Left lung (tissue), 10 donors: ENCODE results near the gene SPATA18. TPM values are rescaled to one million over a fixed set of nuclear protein-coding genes. Genes with fewer than 3 reads are reported as not detected.
"Not testable (repeated sequence)": the region's sequence is repeated elsewhere in the genome, so short reads cannot be mapped to it uniquely, and the experiment has no call there.

Experiments
- ATAC-seq: fragments of 200-7000 bp; cut with Tn5 transposase; one replicate; pipeline ENCODE4 v1.9.1; 2020; ENCODE audit warnings: moderate library complexity
- DNase-seq, 4 donors: peaks; one replicate each; pipeline ENCODE4 v3.0.0-alpha.2; 2013 to 2020
- H3K27ac ChIP-seq, 2 donors: fragments of 200-600 bp; sonication (generic) in 1 of 2; one replicate each; pipeline versions ENCODE4 v1.5.0 to v1.8.0; 2020 to 2021
- H3K27me3 ChIP-seq, 2 donors: fragments of 200-600 bp; sonication (generic) in 1 of 2; one replicate each; pipeline versions ENCODE4 v1.5.0 to v1.8.0; 2020 to 2021
- H3K36me3 ChIP-seq, 2 donors: fragments of 200-600 bp; sonication (generic) in 1 of 2; one replicate each; pipeline versions ENCODE4 v1.5.0 to v1.8.0; 2020 to 2021
- H3K4me1 ChIP-seq, 2 donors: fragments of 200-600 bp; one replicate each; pipeline ENCODE4 v1.8.0; 2021
- H3K4me3 ChIP-seq, 2 donors: fragments of 200-600 bp; sonication (generic) in 1 of 2; one replicate each; pipeline versions ENCODE4 v1.5.0 to v1.8.0; 2020 to 2021; ENCODE audit warnings: mild to moderate bottlenecking in 1 of 2
- H3K9me3 ChIP-seq, 2 donors: fragments of 200-600 bp; sonication (generic) in 1 of 2; one replicate each; pipeline versions ENCODE4 v1.5.0 to v1.8.0; 2020 to 2021
- CTCF ChIP-seq, 2 donors: fragments of 200-600 bp; sonication (generic) in 1 of 2; IDR thresholded peaks; one replicate each; pipeline versions ENCODE4 v1.5.0 to v1.8.0; 2021; ENCODE audit warnings: antibody characterized with exemption in 2 of 2
- intact Hi-C, 2 donors: fragments of 100-400 bp; cut with DNase I; formaldehyde crosslinking; loops; one replicate each; pipeline versions ENCODE4 v1.11.2 to v1.14.2; 2022
- polyA plus RNA-seq, 6 donors: library from polyadenylated mRNA; unstranded; fragments of 120-200 nt; gene quantifications; one replicate each; pipeline ENCODE4 v1.2.1, GENCODE V29; 2013; ENCODE audit not compliant: insufficient read length in 6 of 6
- total RNA-seq, 2 donors: library from RNA; stranded (reverse); fragmentation: NEBNext Ultra II Directional; extraction: Animal tissue kit (Norgen Biotek cat#: 25700); gene quantifications; one replicate each; pipeline ENCODE4 v1.2.1, GENCODE V29; 2021
- donor health status: DM: no; HTN: yes; CAD: no.
- donor health status: DM: no; HTN: no; CAD: no.

Gene SPATA18
- total and polyA plus RNA-seq, 8 donors: 1.6 to 23.7 (median 9.3) TPM

- H3K4me3 ChIP-seq: no peak overlapping the region
- no peak for TF ChIP-seq CTCF (IDR thresholded peaks at IDR 0.05)
- no peaks in the 10 kb centered on the region for H3K9me3 ChIP-seq
- H3K36me3 ChIP-seq: no peaks in the 10 kb centered on the region
- intact Hi-C loops: no loop called here
- ATAC-seq (no peak), DNase-seq (no peak)
- H3K27ac ChIP-seq: no peak overlapping the region
- no peaks in the 10 kb centered on the region for H3K4me1 ChIP-seq
- no peaks in the 10 kb centered on the region for H3K27me3 ChIP-seq
Observed at GRCh38 chr4:52116641-52117040, 65.5 kb downstream of the SPATA18 start.

GRCh38 chr4:52126226-52126625 is 75.1 kb downstream of the SPATA18 start:
- DNase-seq (no peak), ATAC-seq (no peak)
- Histone ChIP-seq H3K27me3 (no peaks in the 10 kb centered on the region), H3K9me3 (peaks cover 0 to 11% of the 10 kb centered on the region in 2 donors), H3K27ac (no peak overlapping the region), H3K36me3 (no peaks in the 10 kb centered on the region), H3K4me1 (no peaks in the 10 kb centered on the region), H3K4me3 (no peak overlapping the region)
- TF ChIP-seq CTCF (IDR thresholded peaks at IDR 0.05): no peak
- intact Hi-C loops: no loop called here

- H3K27ac ChIP-seq: no peak overlapping the region
Observed at GRCh38 chr4:52126966-52127365, 75.9 kb downstream of the SPATA18 start.

GRCh38 chr4:52135171-52135570 is 84.1 kb downstream of the SPATA18 start:
- no peak for ATAC-seq
- no peak for TF ChIP-seq CTCF (IDR thresholded peaks at IDR 0.05)

More at GRCh38 chr4:52126966-52127365, 75.9 kb downstream of the SPATA18 start:
- H3K4me1 ChIP-seq: no peaks in the 10 kb centered on the region
- DNase-seq (no peak), ATAC-seq (no peak)
- no peak for TF ChIP-seq CTCF (IDR thresholded peaks at IDR 0.05)
- no peak overlapping the region for H3K4me3 ChIP-seq
- no peaks in the 10 kb centered on the region for H3K36me3 ChIP-seq
- intact Hi-C loops: no loop called here
- peaks cover 0 to 9% of the 10 kb centered on the region in 2 donors for H3K9me3 ChIP-seq
- H3K27me3 ChIP-seq: no peaks in the 10 kb centered on the region

GRCh38 chr4:52137152-52137551 is 86.0 kb downstream of the SPATA18 start:
- H3K36me3 ChIP-seq, H3K9me3 ChIP-seq, intact Hi-C loops, DNase-seq, H3K4me1 ChIP-seq, ATAC-seq, H3K27me3 ChIP-seq, H3K4me3 ChIP-seq, H3K27ac ChIP-seq: not testable (repeated sequence)

More at GRCh38 chr4:52135171-52135570, 84.1 kb downstream of the SPATA18 start:
- no peaks in the 10 kb centered on the region for H3K4me1 ChIP-seq
- no peak overlapping the region for H3K27ac ChIP-seq
- no peak overlapping the region for H3K4me3 ChIP-seq
- intact Hi-C loops: no loop called here
- H3K9me3 ChIP-seq: no peaks in the 10 kb centered on the region
- H3K36me3 ChIP-seq: no peaks in the 10 kb centered on the region
- H3K27me3 ChIP-seq: no peaks in the 10 kb centered on the region
- DNase-seq: no peak

- TF ChIP-seq CTCF (IDR thresholded peaks at IDR 0.05): no peak
- ATAC-seq: no peak
- H3K4me3 ChIP-seq: no peak overlapping the region
- no peaks in the 10 kb centered on the region for H3K27me3 ChIP-seq
- DNase-seq: no peak
- peaks cover 0 to 10% of the 10 kb centered on the region in 2 donors for H3K9me3 ChIP-seq
- H3K36me3 ChIP-seq: no peaks in the 10 kb centered on the region
- H3K27ac ChIP-seq: no peak overlapping the region
- intact Hi-C loops: no loop called here
- no peaks in the 10 kb centered on the region for H3K4me1 ChIP-seq
Observed at GRCh38 chr4:52142816-52143215, 91.7 kb downstream of the SPATA18 start.
